Activated T-helper 17 cell treated with anti-CD3 and anti-CD28 coated beads, Interleukin-2, amount 50 U/mL, for 72 hours (primary cell): ENCODE results near the gene PFKFB2. TPM values are rescaled to one million over a fixed set of nuclear protein-coding genes. Genes with fewer than 3 reads are reported as not detected.
A peak's percentile ranks its signal among the peaks of the same experiment; 100 is the strongest.

Experiments
- ATAC-seq: fragments of 150-1000 bp; cut with Tn5 transposase; replicated peaks from 2 replicates; pipeline ENCODE4 v1.10.0; 2021; ENCODE audit warnings: mild to moderate bottlenecking, moderate library complexity
- H3K27ac Mint-ChIP-seq: one replicate; pipeline ENCODE4 v1.8.0; 2022; ENCODE audit warnings: mixed read lengths
- H3K27me3 Mint-ChIP-seq: one replicate; pipeline ENCODE4 v1.8.0; 2022; ENCODE audit warnings: mixed read lengths
- H3K36me3 Mint-ChIP-seq: one replicate; pipeline ENCODE4 v1.8.0; 2022; ENCODE audit warnings: low read depth, mild to moderate bottlenecking, mixed read lengths
- H3K4me1 Mint-ChIP-seq: one replicate; pipeline ENCODE4 v1.8.0; 2022; ENCODE audit warnings: mixed read lengths
- H3K4me3 Mint-ChIP-seq: one replicate; pipeline ENCODE4 v1.8.0; 2022; ENCODE audit warnings: mild to moderate bottlenecking, mixed read lengths
- H3K9me3 Mint-ChIP-seq: one replicate; pipeline ENCODE4 v1.8.0; 2022; ENCODE audit warnings: mixed read lengths
- total RNA-seq, 2 donors: library from RNA; stranded (reverse); gene quantifications; one replicate each; pipeline ENCODE4 v1.2.3, GENCODE V29; 2022

Gene PFKFB2
- total RNA-seq, 2 donors from 2014 or later: 0.85 to 1.3 TPM

GRCh38 chr1:207077470-207078377 is 24.6 kb downstream of the PFKFB2 start:
- no peaks in the 10 kb centered on the region for H3K4me1 Mint-ChIP-seq

GRCh38 chr1:207078578-207079132 is 25.6 kb downstream of the PFKFB2 start:
- H3K9me3 Mint-ChIP-seq: no peaks in the 10 kb centered on the region
- ATAC-seq: no peak

More at GRCh38 chr1:207077470-207078377, 24.6 kb downstream of the PFKFB2 start:
- no peaks in the 10 kb centered on the region for H3K36me3 Mint-ChIP-seq
- H3K27me3 Mint-ChIP-seq: peaks cover 13% of the 10 kb centered on the region
- no peak overlapping the region for H3K4me3 Mint-ChIP-seq
- no peaks in the 10 kb centered on the region for H3K9me3 Mint-ChIP-seq
- peak; percentile 79 for ATAC-seq
- H3K27ac Mint-ChIP-seq: no peak overlapping the region

GRCh38 chr1:207079706-207080241 is 26.7 kb downstream of the PFKFB2 start:
- Mint-ChIP-seq H3K4me3 (no peak overlapping the region), H3K36me3 (no peaks in the 10 kb centered on the region), H3K27me3 (peaks cover 26% of the 10 kb centered on the region), H3K27ac (no peak overlapping the region), H3K9me3 (no peaks in the 10 kb centered on the region), H3K4me1 (no peaks in the 10 kb centered on the region)
- ATAC-seq: no peak

More at GRCh38 chr1:207078578-207079132, 25.6 kb downstream of the PFKFB2 start:
- H3K27ac Mint-ChIP-seq: no peak overlapping the region
- H3K4me3 Mint-ChIP-seq: no peak overlapping the region
- H3K27me3 Mint-ChIP-seq: peaks cover 22% of the 10 kb centered on the region
- no peaks in the 10 kb centered on the region for H3K36me3 Mint-ChIP-seq
- no peaks in the 10 kb centered on the region for H3K4me1 Mint-ChIP-seq

- H3K27me3 Mint-ChIP-seq: peaks cover 28% of the 10 kb centered on the region
Observed at GRCh38 chr1:207081088-207081487, 28.0 kb downstream of the PFKFB2 start.

GRCh38 chr1:207081806-207082205 is 28.7 kb downstream of the PFKFB2 start:
- Mint-ChIP-seq H3K27ac (no peak overlapping the region), H3K4me3 (no peak overlapping the region), H3K36me3 (no peaks in the 10 kb centered on the region), H3K9me3 (no peaks in the 10 kb centered on the region), H3K27me3 (peaks cover 31% of the 10 kb centered on the region), H3K4me1 (no peaks in the 10 kb centered on the region)
- ATAC-seq: no peak

More at GRCh38 chr1:207081088-207081487, 28.0 kb downstream of the PFKFB2 start:
- H3K36me3 Mint-ChIP-seq: no peaks in the 10 kb centered on the region
- no peaks in the 10 kb centered on the region for H3K4me1 Mint-ChIP-seq
- no peak for ATAC-seq
- no peak overlapping the region for H3K4me3 Mint-ChIP-seq
- H3K27ac Mint-ChIP-seq: no peak overlapping the region
- no peaks in the 10 kb centered on the region for H3K9me3 Mint-ChIP-seq

GRCh38 chr1:207084232-207084631 is 31.2 kb downstream of the PFKFB2 start:
- Mint-ChIP-seq H3K4me1 (peaks cover under 1% of the 10 kb centered on the region), H3K9me3 (no peaks in the 10 kb centered on the region), H3K27ac (no peak overlapping the region), H3K27me3 (peaks cover 31% of the 10 kb centered on the region), H3K4me3 (no peak overlapping the region), H3K36me3 (no peaks in the 10 kb centered on the region)
- no peak for ATAC-seq

GRCh38 chr1:207084701-207085180 is 31.7 kb downstream of the PFKFB2 start:
- H3K27ac Mint-ChIP-seq: no peak overlapping the region
- ATAC-seq: peak; percentile 61
- H3K9me3 Mint-ChIP-seq: no peaks in the 10 kb centered on the region
- peaks cover 31% of the 10 kb centered on the region for H3K27me3 Mint-ChIP-seq
- no peak overlapping the region for H3K4me3 Mint-ChIP-seq
- peaks cover 3% of the 10 kb centered on the region for H3K4me1 Mint-ChIP-seq
- no peaks in the 10 kb centered on the region for H3K36me3 Mint-ChIP-seq

- no peak for ATAC-seq
- H3K4me3 Mint-ChIP-seq: no peak overlapping the region
- H3K27ac Mint-ChIP-seq: no peak overlapping the region
- H3K4me1 Mint-ChIP-seq: peaks cover 3% of the 10 kb centered on the region
- peaks cover 31% of the 10 kb centered on the region for H3K27me3 Mint-ChIP-seq
- no peaks in the 10 kb centered on the region for H3K36me3 Mint-ChIP-seq
- H3K9me3 Mint-ChIP-seq: no peaks in the 10 kb centered on the region
Observed at GRCh38 chr1:207085887-207086286, 32.8 kb downstream of the PFKFB2 start.

- peaks cover 8% of the 10 kb centered on the region for H3K4me1 Mint-ChIP-seq
- no peak for ATAC-seq
- no peak overlapping the region for H3K4me3 Mint-ChIP-seq
- peaks cover 28% of the 10 kb centered on the region for H3K27me3 Mint-ChIP-seq
- no peaks in the 10 kb centered on the region for H3K36me3 Mint-ChIP-seq
- no peak overlapping the region for H3K27ac Mint-ChIP-seq
- H3K9me3 Mint-ChIP-seq: no peaks in the 10 kb centered on the region
Observed at GRCh38 chr1:207088161-207088560, 35.1 kb downstream of the PFKFB2 start.

- peak within 1 kb of the TSS; percentile 43 for H3K4me3 Mint-ChIP-seq
- peaks cover 23% of the 10 kb centered on the region for H3K27me3 Mint-ChIP-seq
- peak within 1 kb of the TSS; percentile 25 for H3K27ac Mint-ChIP-seq
- no peaks in the 10 kb centered on the region for H3K36me3 Mint-ChIP-seq
- H3K9me3 Mint-ChIP-seq: no peaks in the 10 kb centered on the region
- peaks cover 8% of the 10 kb centered on the region for H3K4me1 Mint-ChIP-seq
- ATAC-seq: no peak
Observed at GRCh38 chr1:207088701-207089626, 35.9 kb downstream of the PFKFB2 start, which contains the start of gene C4BPB. Gene C4BPB, plus strand, starts transcription at chr1:207088860. Its CDS starts 672 bp downstream, at chr1:207089532.

- no peak for ATAC-seq
- Mint-ChIP-seq H3K27ac (peak overlapping the region; percentile 25), H3K4me1 (peaks cover 8% of the 10 kb centered on the region)
Observed at GRCh38 chr1:207089627-207090355, 36.7 kb downstream of the PFKFB2 start.

GRCh38 chr1:207091200-207091908 is 38.3 kb downstream of the PFKFB2 start:
- Mint-ChIP-seq H3K4me1 (peaks cover 8% of the 10 kb centered on the region), H3K27ac (no peak overlapping the region), H3K36me3 (no peaks in the 10 kb centered on the region), H3K27me3 (peaks cover 20% of the 10 kb centered on the region), H3K4me3 (no peak overlapping the region), H3K9me3 (no peaks in the 10 kb centered on the region)
- ATAC-seq: no peak

More at GRCh38 chr1:207089627-207090355, 36.7 kb downstream of the PFKFB2 start:
- Mint-ChIP-seq H3K27me3 (peaks cover 19% of the 10 kb centered on the region), H3K4me3 (peak overlapping the region; percentile 43), H3K36me3 (no peaks in the 10 kb centered on the region), H3K9me3 (no peaks in the 10 kb centered on the region)

GRCh38 chr1:207093944-207094343 is 40.9 kb downstream of the PFKFB2 start:
- H3K36me3 Mint-ChIP-seq: no peaks in the 10 kb centered on the region
- H3K27me3 Mint-ChIP-seq: peaks cover 18% of the 10 kb centered on the region
- H3K4me3 Mint-ChIP-seq: no peak overlapping the region
- no peak overlapping the region for H3K27ac Mint-ChIP-seq
- no peaks in the 10 kb centered on the region for H3K9me3 Mint-ChIP-seq
- no peak for ATAC-seq
- H3K4me1 Mint-ChIP-seq: peaks cover 12% of the 10 kb centered on the region
